Gastrocnemius medialis (tissue), 4 donors: ENCODE data around the gene ZC3H7A. TPM values are rescaled to one million over a fixed set of nuclear protein-coding genes. Genes with fewer than 3 reads are reported as not detected.

ENCODE experiments used
- ATAC-seq, 2 donors: fragments of 150-250 bp; one replicate each; pipeline ENCODE4 v1.9.1; 2016
- DNase-seq, 2 donors: peaks; one replicate each; pipeline ENCODE4 v3.0.0-alpha.2; 2019
- H3K27ac ChIP-seq, 4 donors: fragments of 200-600 bp; sonication (generic); 1 replicate in 1 of 4; 2 replicates in 3 of 4; pipeline ENCODE4 v1.5.1; 2016 to 2018; ENCODE audit warnings: mild to moderate bottlenecking in 2 of 4, moderate library complexity in 1 of 4
- H3K27me3 ChIP-seq, 3 donors: fragments of 200-600 bp; sonication (generic) in 2 of 3; 1 replicate in 1 of 3; 2 replicates in 2 of 3; pipeline versions ENCODE4 v1.5.1 to v1.6.0; 2016 to 2019; ENCODE audit warnings: mild to moderate bottlenecking in 1 of 3, moderate library complexity in 1 of 3
- H3K36me3 ChIP-seq, 2 donors: fragments of 200-600 bp; sonication (generic) in 1 of 2; one replicate each; pipeline ENCODE4 v1.5.1; 2017 to 2018
- H3K4me1 ChIP-seq, 2 donors: fragments of 200-600 bp; sonication (generic) in 1 of 2; one replicate each; pipeline ENCODE4 v1.5.1; 2016 to 2017; ENCODE audit warnings: mild to moderate bottlenecking in 2 of 2
- H3K4me3 ChIP-seq, 4 donors: fragments of 200-600 bp; sonication (generic) in 3 of 4; 1 replicate in 1 of 4; 2 replicates in 3 of 4; pipeline ENCODE4 v1.5.1; 2016 to 2019; ENCODE audit warnings: mild to moderate bottlenecking in 2 of 4
- H3K9me3 ChIP-seq, 3 donors: fragments of 200-600 bp; sonication (generic) in 2 of 3; 1 replicate in 1 of 3; 2 replicates in 2 of 3; pipeline ENCODE4 v1.5.1; 2016 to 2019
- POLR2A ChIP-seq, 2 donors: fragments of 450-650 bp; IDR thresholded peaks; one replicate each; pipeline ENCODE4 v1.6.1; 2017; ENCODE audit warnings: antibody characterized with exemption in 2 of 2, mild to moderate bottlenecking in 2 of 2, moderate library complexity in 2 of 2
- in situ Hi-C, 4 donors: fragments of 200-750 bp; cut with MboI; loops; one replicate each; pipeline versions ENCODE4 v1.15.0 to v1.8.0; 2017; ENCODE audit warnings: low sequenced_read_pairs in 4 of 4
- intact Hi-C: fragments of 100-400 bp; cut with DNase I; formaldehyde crosslinking; loops from one replicate; pipeline ENCODE4 v1.15.1; 2023; ENCODE audit warnings: low total_unique reads
- total RNA-seq, 4 donors: library from RNA; depleted of rRNA; stranded (reverse); fragments of >200 nt; gene quantifications; one replicate each; pipeline versions ENCODE4 v1.1.0 to v1.2.3, GENCODE V29; 2016
- TF ChIP-seq, protein P1 (sequence below), 5 experiments: fragments of 450-650 bp in 3 of 5; fragments of 200-600 bp in 2 of 5; sonication (generic) in 2 of 5; IDR thresholded peaks in 4 of 5; conservative IDR thresholded peaks in 1 of 5; 1 replicate in 4 of 5; 2 replicates in 1 of 5; pipeline ENCODE4 v1.5.1; 2016 to 2019; ENCODE audit warnings: antibody characterized with exemption in 5 of 5, mild to moderate bottlenecking in 3 of 5, moderate library complexity in 3 of 5

The ZC3H7A gene
- total RNA-seq, 4 donors from 2014 or later = 33.9 to 41.7 (median 37.9) TPM

DNA sequence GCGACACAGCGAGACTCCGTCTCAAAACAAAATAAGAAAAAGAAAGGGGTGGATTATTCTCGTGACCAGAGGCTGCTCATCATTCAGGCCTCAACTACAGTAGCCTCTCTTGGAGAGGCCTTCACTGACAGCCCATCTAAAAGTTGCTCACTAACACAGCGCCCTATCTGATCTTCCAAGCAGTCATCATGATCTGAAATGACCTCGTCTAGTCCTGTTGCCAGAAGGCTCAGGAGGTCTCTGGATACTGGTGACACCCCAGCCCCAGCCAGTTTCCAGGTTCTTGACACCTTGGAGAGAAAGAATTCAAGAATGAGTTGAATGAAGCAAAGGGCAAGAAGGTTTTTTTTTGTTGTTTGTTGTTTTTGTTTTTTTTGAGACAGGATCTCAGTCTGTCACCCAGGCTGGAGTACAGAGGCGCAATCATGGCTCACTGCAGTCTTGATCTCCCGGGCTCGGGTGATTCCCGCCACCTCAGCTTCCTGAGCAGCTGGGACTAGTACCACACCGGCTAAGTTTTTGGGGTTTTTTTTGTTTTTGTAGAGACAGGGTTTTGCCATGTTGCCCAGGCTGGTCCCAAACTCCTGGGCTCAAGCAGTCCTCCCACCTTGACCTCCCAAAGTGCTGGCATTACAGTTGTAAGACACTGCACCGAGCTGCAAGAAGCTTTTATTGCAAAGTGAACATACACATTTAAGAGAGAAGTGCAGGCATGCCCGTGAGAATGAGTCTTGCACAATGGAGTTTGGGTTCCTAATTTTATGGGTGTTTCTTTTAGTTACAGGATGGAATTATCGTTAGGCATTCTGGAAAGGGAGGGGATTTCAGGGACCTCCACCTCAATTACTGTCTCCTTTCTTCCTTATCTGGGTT lies 2.7 kb upstream of the ZC3H7A start:
- in situ Hi-C loops (loop anchor here in 3 of 4 donors (5.0 to 25.0 kb wide), 6 partner anchors 53 to 837 kb away; partner anchors contain the start of genes TXNDC11 (in 3 of the 3), GSPT1 (in 1 of the 3) and RSL1D1 (in 1 of the 3)), intact Hi-C loops (loop anchor here (5.0 to 10.0 kb wide), 3 partner anchors 178 to 302 kb away; partner anchors contain the start of gene SNX29)
- ATAC-seq (no peak), DNase-seq (no peak)
- H3K9me3 ChIP-seq = no peaks in the 10 kb centered on the region
- TF ChIP-seq, protein P1, sequence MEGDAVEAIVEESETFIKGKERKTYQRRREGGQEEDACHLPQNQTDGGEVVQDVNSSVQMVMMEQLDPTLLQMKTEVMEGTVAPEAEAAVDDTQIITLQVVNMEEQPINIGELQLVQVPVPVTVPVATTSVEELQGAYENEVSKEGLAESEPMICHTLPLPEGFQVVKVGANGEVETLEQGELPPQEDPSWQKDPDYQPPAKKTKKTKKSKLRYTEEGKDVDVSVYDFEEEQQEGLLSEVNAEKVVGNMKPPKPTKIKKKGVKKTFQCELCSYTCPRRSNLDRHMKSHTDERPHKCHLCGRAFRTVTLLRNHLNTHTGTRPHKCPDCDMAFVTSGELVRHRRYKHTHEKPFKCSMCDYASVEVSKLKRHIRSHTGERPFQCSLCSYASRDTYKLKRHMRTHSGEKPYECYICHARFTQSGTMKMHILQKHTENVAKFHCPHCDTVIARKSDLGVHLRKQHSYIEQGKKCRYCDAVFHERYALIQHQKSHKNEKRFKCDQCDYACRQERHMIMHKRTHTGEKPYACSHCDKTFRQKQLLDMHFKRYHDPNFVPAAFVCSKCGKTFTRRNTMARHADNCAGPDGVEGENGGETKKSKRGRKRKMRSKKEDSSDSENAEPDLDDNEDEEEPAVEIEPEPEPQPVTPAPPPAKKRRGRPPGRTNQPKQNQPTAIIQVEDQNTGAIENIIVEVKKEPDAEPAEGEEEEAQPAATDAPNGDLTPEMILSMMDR (IDR thresholded peaks at IDR 0.05 in 4 of 5, conservative IDR thresholded peaks at IDR 0.05 in 1 of 5) = no peak
- TF ChIP-seq POLR2A (IDR thresholded peaks at IDR 0.05) = no peak
- peaks cover 29 to 35% of the 10 kb centered on the region in 2 donors for H3K4me1 ChIP-seq
- peak overlapping the region; percentile 90 to 99 (median 98) for H3K27ac ChIP-seq
- H3K27me3 ChIP-seq = no peaks in the 10 kb centered on the region
- H3K4me3 ChIP-seq = no peak overlapping the region
- H3K36me3 ChIP-seq = no peaks in the 10 kb centered on the region

DNA sequence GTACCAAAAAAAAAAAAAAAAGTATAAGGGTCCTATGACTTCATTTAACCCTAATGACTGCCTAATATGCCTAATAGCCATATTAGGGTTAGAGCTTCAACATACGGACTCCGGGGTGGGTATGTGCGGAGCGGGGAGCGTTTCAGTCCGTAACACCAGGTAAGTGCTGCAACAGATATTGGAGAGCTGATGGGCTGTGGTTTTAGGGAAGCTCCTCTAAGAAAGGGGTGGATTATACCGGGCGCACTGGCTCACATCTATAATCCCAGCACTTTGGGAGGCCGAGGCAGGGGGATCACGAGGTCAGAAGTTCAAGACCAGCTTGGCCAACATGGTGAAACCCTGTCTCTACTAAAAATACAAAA lies 1.9 kb upstream of the ZC3H7A start:
- peaks cover 37 to 43% of the 10 kb centered on the region in 2 donors for H3K4me1 ChIP-seq
- no peak for ATAC-seq
- H3K36me3 ChIP-seq = no peaks in the 10 kb centered on the region
- in situ Hi-C loops = loop anchor here in 3 of 4 donors (5.0 to 25.0 kb wide), 3 partner anchors 53 to 113 kb away; partner anchors contain the start of genes TXNDC11 (in 3 of the 3), GSPT1 (in 1 of the 3) and RSL1D1 (in 1 of the 3)
- peak overlapping the region; percentile 90 to 99 (median 98) for H3K27ac ChIP-seq
- peak overlapping the region in 3 of 4 donors; percentile 75 to 93 (median 76) for H3K4me3 ChIP-seq
- intact Hi-C loops = loop anchor here (5.0 to 10.0 kb wide), 3 partner anchors 178 to 302 kb away; partner anchors contain the start of gene SNX29
- DNase-seq = no peak
- H3K9me3 ChIP-seq = no peaks in the 10 kb centered on the region
- TF ChIP-seq POLR2A (IDR thresholded peaks at IDR 0.05) = no peak
- TF ChIP-seq, protein P1 (IDR thresholded peaks at IDR 0.05 in 4 of 5, conservative IDR thresholded peaks at IDR 0.05 in 1 of 5) = no peak
- no peaks in the 10 kb centered on the region for H3K27me3 ChIP-seq

DNA sequence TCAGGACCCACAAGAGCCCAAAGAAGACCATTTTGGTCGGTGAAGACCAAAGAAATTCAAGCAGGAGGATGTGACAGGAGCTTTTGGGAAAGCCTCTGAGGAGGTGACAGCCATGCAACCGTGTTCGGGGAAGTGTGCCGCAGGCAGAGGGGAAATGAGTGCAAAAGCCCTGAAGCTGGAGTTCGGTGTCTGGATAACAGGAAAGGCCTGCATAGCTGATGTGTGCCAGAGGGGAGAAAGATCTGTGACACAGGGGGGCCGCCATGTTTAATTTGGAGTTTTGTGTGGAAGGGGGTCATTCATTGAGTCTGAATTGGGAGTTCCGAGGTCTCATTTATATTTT lies 870 bp upstream of the ZC3H7A start:
- ATAC-seq = peak; percentile 4 to 11
- no peaks in the 10 kb centered on the region for H3K36me3 ChIP-seq
- in situ Hi-C loops (loop anchor here in 3 of 4 donors (5.0 to 25.0 kb wide), 3 partner anchors 53 to 114 kb away; partner anchors contain the start of genes TXNDC11 (in 3 of the 3), GSPT1 (in 1 of the 3) and RSL1D1 (in 1 of the 3)), intact Hi-C loops (loop anchor here (1.0 to 10.0 kb wide), 5 partner anchors 53 to 301 kb away; partner anchors contain the start of genes RSL1D1 and SNX29)
- H3K4me1 ChIP-seq = peaks cover 48 to 53% of the 10 kb centered on the region in 2 donors
- no peaks in the 10 kb centered on the region for H3K27me3 ChIP-seq
- H3K9me3 ChIP-seq = no peaks in the 10 kb centered on the region
- peak overlapping the region; percentile 90 to 99 (median 98) for H3K27ac ChIP-seq
- TF ChIP-seq, protein P1 (IDR thresholded peaks at IDR 0.05 in 4 of 5, conservative IDR thresholded peaks at IDR 0.05 in 1 of 5) = no peak
- no peak for TF ChIP-seq POLR2A (IDR thresholded peaks at IDR 0.05)
- H3K4me3 ChIP-seq = peak overlapping the region; percentile 74 to 93 (median 76)
- DNase-seq = no peak

GRCh38 chr16:11796227-11797165 lies 562 bp downstream of the ZC3H7A start:
- H3K4me3 ChIP-seq = peak overlapping the region; percentile 90 to 96 (median 94)
- intact Hi-C loops (loop anchor here (1.0 to 10.0 kb wide), 6 partner anchors 53 to 299 kb away; partner anchors contain the start of genes RSL1D1 and SNX29), in situ Hi-C loops (loop anchor here in 3 of 4 donors (5.0 to 25.0 kb wide), 3 partner anchors 52 to 116 kb away; partner anchors contain the start of genes TXNDC11 (in 3 of the 3), GSPT1 (in 1 of the 3) and RSL1D1 (in 1 of the 3))
- TF ChIP-seq POLR2A (IDR thresholded peaks at IDR 0.05) = no peak
- TF ChIP-seq, protein P1 (IDR thresholded peaks at IDR 0.05 in 4 of 5, conservative IDR thresholded peaks at IDR 0.05 in 1 of 5) = no peak
- H3K27ac ChIP-seq = peak overlapping the region; percentile 98 to 100 (median 99)
- no peaks in the 10 kb centered on the region for H3K9me3 ChIP-seq
- H3K4me1 ChIP-seq = peaks cover 59 to 68% of the 10 kb centered on the region in 2 donors
- H3K27me3 ChIP-seq = no peaks in the 10 kb centered on the region
- no peaks in the 10 kb centered on the region for H3K36me3 ChIP-seq
- DNase-seq = peak; percentile 50 to 68
- ATAC-seq = peak; percentile 37 to 51
